ENCODE measurements around the gene TFPI2. TPM values are rescaled to one million over a fixed set of nuclear protein-coding genes. Genes with fewer than 3 reads are reported as not detected.

TFPI2 gene
- total RNA-seq, 1 experiment from 2014 or later: 4.4 TPM

- Histone ChIP-seq H3K4me1 (ENCODE audit: insufficient read depth, low read length) (no peaks in the 10 kb centered on the region), H2AK5ac (ENCODE audit: insufficient read length, low read length) (no peak overlapping the region), H3K79me2 (ENCODE audit: insufficient read depth, low read length) (no peaks in the 10 kb centered on the region), H3K27ac (ENCODE audit: insufficient read length, low read depth, low read length) (no peak overlapping the region), H3K23me2 (ENCODE audit: insufficient read length, low read depth, low read length, poor library complexity, severe bottlenecking) (no peaks in the 10 kb centered on the region), H2AFZ (ENCODE audit: low read length) (no peak overlapping the region), H3K4me2 (ENCODE audit: insufficient read depth, insufficient read length, low read length) (no peak overlapping the region), H3K79me1 (ENCODE audit: insufficient read depth, low read depth, low read length, poor library complexity, severe bottlenecking) (no peaks in the 10 kb centered on the region), H4K5ac (ENCODE audit: insufficient read length, low read depth, low read length) (no peak overlapping the region), H3K9ac (ENCODE audit: extremely low read depth, insufficient read length, low read length) (no peak overlapping the region), H3K4ac (ENCODE audit: low read depth, low read length) (no peak overlapping the region), H4K20me1 (ENCODE audit: control insufficient read depth, insufficient read depth, insufficient read length) (no peaks in the 10 kb centered on the region), H4K91ac (ENCODE audit: insufficient read length, low read depth, low read length) (no peak overlapping the region), H2BK12ac (ENCODE audit: insufficient read length, low read depth, low read length) (no peak overlapping the region), H2BK20ac (ENCODE audit: low read depth, low read length, poor library complexity, severe bottlenecking) (no peak overlapping the region), H3T11ph (ENCODE audit: low read length) (no peak overlapping the region), H3K56ac (ENCODE audit: insufficient read length, low read depth, low read length) (no peak overlapping the region), H3K18ac (ENCODE audit: insufficient read length, low read depth, low read length) (no peak overlapping the region), H3K23ac (ENCODE audit: insufficient read length, low read depth, low read length) (no peak overlapping the region), H4K8ac (replicated peaks; ENCODE audit: insufficient read length, low read depth, low read length) (no peak overlapping the region), H2BK120ac (ENCODE audit: low read depth, low read length, poor library complexity, severe bottlenecking) (no peak overlapping the region), H3K9me3 (ENCODE audit: control insufficient read depth, low read depth, low read length) (no peaks in the 10 kb centered on the region), H2BK5ac (ENCODE audit: insufficient read length, low read length) (no peak overlapping the region), H3K27me3 (ENCODE audit: insufficient read depth, low read length) (no peaks in the 10 kb centered on the region), H2BK15ac (ENCODE audit: low read depth, low read length) (no peak overlapping the region), H3K14ac (ENCODE audit: insufficient read depth, low read length) (no peak overlapping the region)
- Mint-ChIP-seq H3K4me3 (no peak overlapping the region), H3K36me3 (ENCODE audit: insufficient read depth in 1 of 3, low read depth in 3 of 3) (peaks cover 0 to 3% (median 0%) of the 10 kb centered on the region in 3 experiments; a peak in 1 of 7 replicates), H3K9me3 (no peaks in the 10 kb centered on the region; a peak in 2 of 5 replicates), H3K27ac (no peak overlapping the region), H3K4me1 (no peaks in the 10 kb centered on the region), H3K27me3 (ENCODE audit: low read depth) (peaks cover 2% of the 10 kb centered on the region; the same call in 1 of the 2 replicates)
- WGBS (ENCODE audit: extremely low coverage, insufficient read length, low lambda C conversion rate): no CpG with 5 or more reads among the region's 3 CpGs
- TF ChIP-seq CTCF (conservative IDR thresholded peaks at IDR 0.05): no peak
- DNase-seq: no peak
Observed at GRCh38 chr7:93933156-93933555, 42.6 kb upstream of the TFPI2 start.
